HUDEP-2 (cell line): ENCODE results near the gene BAZ1A.
"Not testable (repeated sequence)": the region's sequence is repeated elsewhere in the genome, so short reads cannot be mapped to it uniquely, and the experiment has no call there.

Experiments
- DNase-seq, 76 experiments: peaks; one replicate each; lab custom pipeline; 2025; ENCODE audit not compliant: unreplicated experiment in 76 of 76; lab: John Stamatoyannopoulos, UW

BAZ1A gene

GRCh38 chr14:34785223-34786006 lies 89.7 kb downstream of the BAZ1A start:
- no peak for DNase-seq

GRCh38 chr14:34782031-34782430 lies 93.1 kb downstream of the BAZ1A start:
- no peak for DNase-seq

GRCh38 chr14:34781242-34781641 lies 93.9 kb downstream of the BAZ1A start:
- no peak for DNase-seq

- DNase-seq: no peak
Measured at GRCh38 chr14:34780646-34781045, 94.5 kb downstream of the BAZ1A start.

- DNase-seq: no peak
Measured at GRCh38 chr14:34778744-34779143, 96.4 kb downstream of the BAZ1A start.

- DNase-seq: peak in 11 of 76 experiments; percentile 3 to 43 (median 18)
Measured at GRCh38 chr14:34776611-34777010, 98.5 kb downstream of the BAZ1A start.

GRCh38 chr14:34775922-34776321 lies 99.2 kb downstream of the BAZ1A start:
- DNase-seq: no peak

- DNase-seq: no peak
Measured at GRCh38 chr14:34775342-34775741, 99.8 kb downstream of the BAZ1A start.

- DNase-seq: no peak
Measured at GRCh38 chr14:34770901-34771300, 104.3 kb downstream of the BAZ1A start.

- DNase-seq: no peak
Measured at GRCh38 chr14:34766606-34767005, 108.6 kb downstream of the BAZ1A start.

GRCh38 chr14:34766060-34766459 lies 109.1 kb downstream of the BAZ1A start:
- DNase-seq: no peak

- no peak for DNase-seq
Measured at GRCh38 chr14:34755215-34755614, 119.9 kb downstream of the BAZ1A start.

- DNase-seq: no peak
Measured at GRCh38 chr14:34754687-34755086, 120.5 kb downstream of the BAZ1A start.

GRCh38 chr14:34750670-34751069 lies 124.5 kb downstream of the BAZ1A start:
- DNase-seq: no peak

GRCh38 chr14:34750233-34750632 lies 124.9 kb downstream of the BAZ1A start:
- DNase-seq: peak in 1 of 76 experiments; percentile 5

- DNase-seq: peak in 1 of 76 experiments; percentile 3
Measured at GRCh38 chr14:34749408-34749807, 125.8 kb downstream of the BAZ1A start.

GRCh38 chr14:34742270-34743115 lies 132.7 kb downstream of the BAZ1A start:
- DNase-seq: no peak

- DNase-seq: no peak
Measured at GRCh38 chr14:34741840-34742239, 133.3 kb downstream of the BAZ1A start.

- DNase-seq: not testable (repeated sequence)
Measured at GRCh38 chr14:34740139-34740538, 135.0 kb downstream of the BAZ1A start.

- DNase-seq: not testable (repeated sequence)
Measured at GRCh38 chr14:34737079-34737478, 138.1 kb downstream of the BAZ1A start.

- no peak for DNase-seq
Measured at GRCh38 chr14:34733245-34733644, 141.9 kb downstream of the BAZ1A start.

GRCh38 chr14:34732802-34733201 lies 142.4 kb downstream of the BAZ1A start:
- DNase-seq: no peak
